ENCODE measurements around the gene TBXA2R.

DNA sequence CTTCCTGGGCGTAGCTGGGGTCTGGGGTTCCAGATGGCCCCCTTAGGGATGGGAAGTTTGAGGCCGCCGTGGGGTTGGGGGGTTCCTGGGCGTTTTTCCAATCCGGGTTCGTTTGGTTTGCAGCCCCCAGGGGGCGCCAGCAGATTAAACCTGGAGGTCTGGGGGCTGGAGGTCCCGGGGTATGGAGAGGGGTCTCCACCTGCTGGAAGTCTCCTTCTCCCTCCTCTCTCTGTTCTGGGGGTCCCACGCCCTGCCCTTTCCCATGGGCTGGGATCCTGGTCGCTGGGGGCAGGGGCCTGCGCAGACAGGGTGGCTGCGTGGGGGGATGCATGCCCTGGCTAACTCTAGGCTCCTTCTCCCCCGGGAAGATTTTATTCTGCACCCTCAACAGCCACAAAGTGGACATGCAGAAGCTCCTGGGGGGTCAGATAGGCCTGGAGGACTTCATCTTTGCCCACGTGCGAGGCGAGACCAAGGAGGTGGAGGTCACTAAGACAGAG, 20.5 kb downstream of the TBXA2R start:
- TF ChIP-seq, protein P1, sequence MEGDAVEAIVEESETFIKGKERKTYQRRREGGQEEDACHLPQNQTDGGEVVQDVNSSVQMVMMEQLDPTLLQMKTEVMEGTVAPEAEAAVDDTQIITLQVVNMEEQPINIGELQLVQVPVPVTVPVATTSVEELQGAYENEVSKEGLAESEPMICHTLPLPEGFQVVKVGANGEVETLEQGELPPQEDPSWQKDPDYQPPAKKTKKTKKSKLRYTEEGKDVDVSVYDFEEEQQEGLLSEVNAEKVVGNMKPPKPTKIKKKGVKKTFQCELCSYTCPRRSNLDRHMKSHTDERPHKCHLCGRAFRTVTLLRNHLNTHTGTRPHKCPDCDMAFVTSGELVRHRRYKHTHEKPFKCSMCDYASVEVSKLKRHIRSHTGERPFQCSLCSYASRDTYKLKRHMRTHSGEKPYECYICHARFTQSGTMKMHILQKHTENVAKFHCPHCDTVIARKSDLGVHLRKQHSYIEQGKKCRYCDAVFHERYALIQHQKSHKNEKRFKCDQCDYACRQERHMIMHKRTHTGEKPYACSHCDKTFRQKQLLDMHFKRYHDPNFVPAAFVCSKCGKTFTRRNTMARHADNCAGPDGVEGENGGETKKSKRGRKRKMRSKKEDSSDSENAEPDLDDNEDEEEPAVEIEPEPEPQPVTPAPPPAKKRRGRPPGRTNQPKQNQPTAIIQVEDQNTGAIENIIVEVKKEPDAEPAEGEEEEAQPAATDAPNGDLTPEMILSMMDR (IDR thresholded peaks at IDR 0.05; ENCODE audit: insufficient read depth, low read length, poor library complexity, severe bottlenecking) = peak; percentile 43
- no peak for TF ChIP-seq EZH2phosphoT487 (conservative IDR thresholded peaks at IDR 0.05; ENCODE audit: low read length)

Measured in SU-DHL-6 (cell line).